IMR-90 (cell line): Measurements from ENCODE around the gene DDIAS. TPM values are rescaled to one million over a fixed set of nuclear protein-coding genes. Genes with fewer than 3 reads are reported as not detected.

Experiments used
- ATAC-seq: fragments of 200-7000 bp; cut with Tn5 transposase; 2 replicates; pipeline ENCODE4 v1.9.1; 2020; ENCODE audit warnings: low read depth, mild to moderate bottlenecking, moderate library complexity
- BruUV-seq: library from RNA; stranded (reverse); fragments of 400-500 nt; replicated peaks from 2 replicates; lab custom pipeline; 2021; lab: Mats Ljungman, UMichigan
- CTCF ChIA-PET: fragments of 300-600 bp; formaldehyde crosslinking; extraction: SDS; loops from one replicate; lab custom pipeline; 2021; ENCODE audit warnings: antibody characterized with exemption; lab: Yijun Ruan, JAX
- POLR2A ChIA-PET: fragments of 300-600 bp; sonication (Branson Sonifier 250); formaldehyde crosslinking; loops from one replicate; lab custom pipeline; 2022; ENCODE audit warnings: antibody characterized with exemption; ENCODE audit not compliant: unreplicated experiment; lab: Charles Lee
- DNase-seq: peaks from one replicate; pipeline ENCODE4 v3.0.0; 2013
- H2AFZ ChIP-seq: replicated peaks from 2 replicates; pipeline ENCODE3; 2013; ENCODE audit warnings: low read length, mild to moderate bottlenecking; ENCODE audit not compliant: poor library complexity
- H2AK5ac ChIP-seq: 2 replicates; pipeline ENCODE4 v1.6.1; 2013; ENCODE audit warnings: low read depth, low read length, inconsistent platforms
- H2AK9ac ChIP-seq: replicated peaks from 2 replicates; pipeline ENCODE3; 2013; ENCODE audit warnings: mild to moderate bottlenecking, low read depth, low read length, moderate library complexity; ENCODE audit not compliant: poor library complexity
- H2BK120ac ChIP-seq: 2 replicates; pipeline ENCODE4 v1.6.1; 2013; ENCODE audit warnings: low read depth, low read length, inconsistent platforms
- H2BK15ac ChIP-seq: 3 replicates; pipeline ENCODE4 v1.6.1; 2013; ENCODE audit warnings: low read depth, low read length, inconsistent platforms
- H2BK20ac ChIP-seq: 2 replicates; pipeline ENCODE4 v1.6.1; 2013; ENCODE audit warnings: low read depth, mild to moderate bottlenecking, inconsistent platforms, low read length, moderate library complexity
- H2BK5ac ChIP-seq: 2 replicates; pipeline ENCODE4 v1.6.1; 2013; ENCODE audit warnings: mild to moderate bottlenecking, low read depth, low read length, inconsistent platforms; ENCODE audit not compliant: poor library complexity, severe bottlenecking
- H3K14ac ChIP-seq: replicated peaks from 2 replicates; pipeline ENCODE4 v1.6.1; 2013; ENCODE audit warnings: low read depth, low read length, inconsistent platforms
- H3K18ac ChIP-seq: 2 replicates; pipeline ENCODE4 v1.6.1; 2013; ENCODE audit warnings: low read depth, low read length, control low read depth
- H3K23ac ChIP-seq: 2 replicates; pipeline ENCODE4 v1.6.1; 2013; ENCODE audit warnings: low read depth, low read length, inconsistent platforms
- H3K27ac ChIP-seq: 2 replicates; pipeline ENCODE4 v1.5.1; 2013; ENCODE audit warnings: mild to moderate bottlenecking, control low read depth, low read length; ENCODE audit not compliant: insufficient read depth
- H3K27me3 ChIP-seq: 2 replicates; pipeline ENCODE4 v1.6.1; 2013; ENCODE audit warnings: low read length; ENCODE audit not compliant: control insufficient read depth, insufficient read depth
- H3K36me3 ChIP-seq: 2 replicates; pipeline ENCODE4 v1.6.1; 2013; ENCODE audit warnings: low read length, mixed read lengths; ENCODE audit not compliant: control insufficient read depth, insufficient read depth
- H3K4ac ChIP-seq: 2 replicates; pipeline ENCODE4 v1.6.1; 2013; ENCODE audit warnings: low read depth, low read length, inconsistent platforms
- H3K4me1 ChIP-seq: 2 replicates; pipeline ENCODE4 v1.6.1; 2013; ENCODE audit warnings: low read length, mixed read lengths; ENCODE audit not compliant: control insufficient read depth, insufficient read depth
- H3K4me2 ChIP-seq: 2 replicates; pipeline ENCODE4 v1.6.1; 2013; ENCODE audit warnings: low read depth, mild to moderate bottlenecking, control low read depth, low read length, moderate library complexity
- H3K4me3 ChIP-seq: 2 replicates; pipeline ENCODE4 v1.5.1; 2013; ENCODE audit warnings: low read depth, mild to moderate bottlenecking, control low read depth, low read length, moderate library complexity; ENCODE audit not compliant: insufficient read depth
- H3K56ac ChIP-seq: 2 replicates; pipeline ENCODE4 v1.6.1; 2013; ENCODE audit warnings: low read length, inconsistent platforms; ENCODE audit not compliant: insufficient read depth; ENCODE audit errors: extremely low read depth
- H3K79me1 ChIP-seq, 2 experiments: 2 replicates each; pipeline ENCODE4 v1.6.1; 2013; ENCODE audit warnings: low read length in 2 of 2, inconsistent platforms in 1 of 2, low read depth in 1 of 2
- H3K9ac ChIP-seq: 2 replicates; pipeline ENCODE4 v1.6.1; 2013; ENCODE audit warnings: low read depth, low read length, control low read depth
- H3K9me1 ChIP-seq: 2 replicates; pipeline ENCODE4 v1.6.1; 2013; ENCODE audit warnings: low read length, inconsistent platforms; ENCODE audit not compliant: insufficient read depth
- H3K9me3 ChIP-seq: 2 replicates; pipeline ENCODE4 v1.6.1; 2013; ENCODE audit warnings: low read length; ENCODE audit not compliant: control insufficient read depth, insufficient read depth
- H4K20me1 ChIP-seq: 2 replicates; pipeline ENCODE4 v1.6.1; 2013; ENCODE audit warnings: low read length, inconsistent platforms; ENCODE audit not compliant: insufficient read depth
- H4K5ac ChIP-seq: 2 replicates; pipeline ENCODE4 v1.6.1; 2013; ENCODE audit warnings: mild to moderate bottlenecking, low read depth, low read length, control low read depth
- H4K8ac ChIP-seq, 2 experiments: 2 replicates each; pipeline ENCODE4 v1.6.1; 2013; ENCODE audit warnings: low read depth in 2 of 2, low read length in 2 of 2, control low read depth in 1 of 2, inconsistent platforms in 1 of 2
- H4K91ac ChIP-seq: 2 replicates; pipeline ENCODE4 v1.6.1; 2013; ENCODE audit warnings: low read depth, low read length, inconsistent platforms; ENCODE audit not compliant: insufficient read depth
- BHLHE40 ChIP-seq: fragments of 150-350 bp; IDR thresholded peaks from 2 replicates; pipeline ENCODE4 v1.6.1; 2016; ENCODE audit warnings: mild to moderate bottlenecking, low read depth, low read length
- CHD1 ChIP-seq: IDR thresholded peaks from 2 replicates; pipeline ENCODE4 v1.6.1; 2012; ENCODE audit warnings: low read depth, low read length, improper control_type of control experiment
- CTCF ChIP-seq: conservative IDR thresholded peaks from 2 replicates; pipeline ENCODE4 v1.5.1; 2012; ENCODE audit warnings: mild to moderate bottlenecking, low read depth, low read length, improper control_type of control experiment
- ELK1 ChIP-seq: fragments of 150-350 bp; IDR thresholded peaks from 2 replicates; pipeline ENCODE4 v1.6.1; 2016; ENCODE audit warnings: low read depth, mild to moderate bottlenecking, low read length, moderate library complexity, borderline replicate concordance
- FOS ChIP-seq: fragments of 150-350 bp; IDR thresholded peaks from 2 replicates; pipeline ENCODE4 v1.6.1; 2016; ENCODE audit warnings: low read depth, low read length
- MAFK ChIP-seq: IDR thresholded peaks from 2 replicates; pipeline ENCODE4 v1.6.1; 2012; ENCODE audit warnings: low read depth, low read length, improper control_type of control experiment
- MAZ ChIP-seq: IDR thresholded peaks from 2 replicates; pipeline ENCODE4 v1.6.1; 2012; ENCODE audit warnings: low read depth, mild to moderate bottlenecking, low read length, improper control_type of control experiment, moderate library complexity, borderline replicate concordance
- MXI1 ChIP-seq: IDR thresholded peaks from 2 replicates; pipeline ENCODE4 v1.6.1; 2012; ENCODE audit warnings: low read depth, mild to moderate bottlenecking, low read length, moderate library complexity, borderline replicate concordance
- NFE2L2 ChIP-seq: fragments of 150-350 bp; IDR thresholded peaks from 2 replicates; pipeline ENCODE4 v1.6.1; 2016; ENCODE audit warnings: low read depth, mild to moderate bottlenecking, low read length
- POLR2A ChIP-seq: IDR thresholded peaks from 2 replicates; pipeline ENCODE4 v1.6.1; 2012; ENCODE audit warnings: mild to moderate bottlenecking, low read depth, low read length
- RAD21 ChIP-seq: IDR thresholded peaks from 2 replicates; pipeline ENCODE4 v1.6.1; 2012; ENCODE audit warnings: low read length, improper control_type of control experiment
- RCOR1 ChIP-seq: IDR thresholded peaks from 2 replicates; pipeline ENCODE4 v1.6.1; 2012; ENCODE audit warnings: mild to moderate bottlenecking, low read length, improper control_type of control experiment; ENCODE audit not compliant: insufficient replicate concordance
- RFX5 ChIP-seq: IDR thresholded peaks from 2 replicates; pipeline ENCODE4 v1.8.0; 2012; ENCODE audit warnings: low read depth, mild to moderate bottlenecking, low read length, moderate library complexity
- SMC3 ChIP-seq: fragments of 150-350 bp; IDR thresholded peaks from 2 replicates; pipeline ENCODE4 v1.6.1; 2016; ENCODE audit warnings: low read depth, mild to moderate bottlenecking, antibody characterized with exemption, low read length, moderate library complexity
- USF2 ChIP-seq: fragments of 150-350 bp; IDR thresholded peaks from 2 replicates; pipeline ENCODE4 v1.6.1; 2017; ENCODE audit warnings: mild to moderate bottlenecking, antibody characterized with exemption, low read length, low read depth
- WGBS, 2 experiments: methylation state at CpG; one replicate each; pipeline versions ENCODE4 v1.1.5 to v1.1.7; 2013; ENCODE audit warnings: missing lambda C conversion rate in 2 of 2; ENCODE audit not compliant: insufficient read length in 1 of 2; ENCODE audit errors: extremely low coverage in 2 of 2; 5-methylcytosine and 5-hydroxymethylcytosine counted together
- dilution Hi-C: fragments of 300-500 bp; cut with HindIII; formaldehyde crosslinking; loops from one replicate; pipeline ENCODE4 v1.14.3; 2018; ENCODE audit warnings: low sequenced_read_pairs; ENCODE audit not compliant: unreplicated experiment
- in situ Hi-C: fragments of 300-500 bp; cut with MboI; formaldehyde crosslinking; loops from 3 replicates; pipeline ENCODE4 v1.14.3; 2019; ENCODE audit warnings: low sequenced_read_pairs, inconsistent platforms, mixed read lengths
- intact Hi-C: fragments of 100-400 bp; cut with micrococcal nuclease; formaldehyde crosslinking; loops from 2 replicates; pipeline ENCODE4 v1.10.0; 2022
- polyA plus RNA-seq, 3 experiments: library from polyadenylated mRNA; depleted of rRNA; stranded (reverse); fragments of >200 nt; gene quantifications; 2 replicates each; pipeline ENCODE4 v1.2.3, GENCODE V29; 2012; ENCODE audit warnings: low replicate concordance in 1 of 3
- total RNA-seq: library from RNA; depleted of rRNA; stranded (reverse); fragments of >200 nt; gene quantifications from 2 replicates; pipeline ENCODE4 v1.2.3, GENCODE V29; 2012

DDIAS gene
- total and polyA plus RNA-seq, 2 of the 4 experiments (the other 2 are of a cell fraction), result 4.3 to 15.8 TPM

GRCh38 chr11:82872377-82873150 is 29.0 kb upstream of the DDIAS start:
- no peak overlapping the region for H4K8ac ChIP-seq
- no peak overlapping the region for H3K4ac ChIP-seq
- H4K5ac ChIP-seq, result no peak overlapping the region
- ChIA-PET POLR2A (no interaction called here), CTCF (no interaction called here)
- H2BK20ac ChIP-seq, result no peak overlapping the region
- no peaks in the 10 kb centered on the region for H3K27me3 ChIP-seq
- H2AFZ ChIP-seq, result no peak overlapping the region
- no peak overlapping the region for H4K91ac ChIP-seq
- no peak overlapping the region for H3K4me2 ChIP-seq
- no peak overlapping the region for H2BK5ac ChIP-seq
- 0 out of 2 replicates have a peak, but pooled peaks cover 3% of the 10 kb centered on the region for H3K4me1 ChIP-seq
- no peak overlapping the region for H2BK15ac ChIP-seq
- DNase-seq, result no peak
- no peaks in the 10 kb centered on the region for H3K9me3 ChIP-seq
- H3K27ac ChIP-seq, result no peak overlapping the region
- H3K4me3 ChIP-seq, result no peak overlapping the region
- no peak overlapping the region for H3K14ac ChIP-seq
- in situ Hi-C loops (no loop called here), intact Hi-C loops (no loop called here), dilution Hi-C loops (no loop called here)
- H3K56ac ChIP-seq, result no peak overlapping the region
- no peak overlapping the region for H2AK9ac ChIP-seq
- no TSS peak for BruUV-seq
- no peaks in the 10 kb centered on the region for H4K20me1 ChIP-seq
- no peak for ATAC-seq
- H2BK120ac ChIP-seq, result no peak overlapping the region
- H3K9me1 ChIP-seq, result no peaks in the 10 kb centered on the region; the same call in 1 of the 2 replicates
- H3K79me1 ChIP-seq, result 0 out of 4 replicates have a peak, but pooled peaks cover 0 to 6% of the 10 kb centered on the region in 2 experiments
- H3K36me3 ChIP-seq, result no peaks in the 10 kb centered on the region
- WGBS, 2 experiments, result 96% methylated on average over 3 of the region's 7 CpGs; no CpG with 5 or more reads in 1 of the 2 experiments
- H2AK5ac ChIP-seq, result no peak overlapping the region
- H3K9ac ChIP-seq, result no peak overlapping the region
- H3K23ac ChIP-seq, result no peak overlapping the region
- no peak overlapping the region for H3K18ac ChIP-seq
- TF ChIP-seq FOS (no peak), BHLHE40 (no peak), MAFK (no peak), MXI1 (no peak), RAD21 (no peak), POLR2A (no peak), NFE2L2 (no peak), SMC3 (no peak), ELK1 (no peak), MAZ (no peak), RCOR1 (no peak), CTCF (no peak), USF2 (no peak), CHD1 (no peak), RFX5 (no peak)
